ENCODE data around the gene CCDC126. TPM values are rescaled to one million over a fixed set of nuclear protein-coding genes. Genes with fewer than 3 reads are reported as not detected.
A peak's percentile ranks its signal among the peaks of the same experiment; 100 is the strongest.
"Not testable (repeated sequence)": the region's sequence is repeated elsewhere in the genome, so short reads cannot be mapped to it uniquely, and the experiment has no call there.

The CCDC126 gene
- total RNA-seq, 4 donors from 2014 or later = 6.3 to 13.7 (median 7.6) TPM

DNA sequence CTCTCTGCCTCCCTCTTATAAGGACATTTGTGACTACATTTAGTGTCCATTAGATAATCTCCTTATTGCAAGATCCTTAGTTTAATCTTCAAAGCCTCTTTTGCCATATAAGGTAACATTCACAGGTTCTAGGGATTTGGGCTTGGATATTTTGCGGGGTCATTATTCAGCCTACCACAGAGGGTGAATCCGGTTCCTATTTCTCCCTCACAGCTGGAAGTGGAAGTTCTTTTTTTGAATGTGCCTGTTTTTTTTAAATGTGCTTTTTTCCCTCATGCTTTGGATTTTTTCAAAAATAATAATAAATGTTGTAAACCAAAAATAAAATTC is 65.8 kb downstream of the CCDC126 start:
- intact Hi-C loops (cut with DNase I) = no loop called here
- no peaks in the 10 kb centered on the region for H3K36me3 ChIP-seq
- DNase-seq = no peak
- WGBS, 2 donors = 71 to 92% methylated on average over 2 of the region's 2 CpGs
- H3K27me3 ChIP-seq = no peaks in the 10 kb centered on the region
- H3K9me3 ChIP-seq = peaks cover 0 to 18% (median 11%) of the 10 kb centered on the region in 3 donors
- H3K4me1 ChIP-seq = no peaks in the 10 kb centered on the region
- H3K4me3 ChIP-seq = no peak overlapping the region
- TF ChIP-seq, protein P1, sequence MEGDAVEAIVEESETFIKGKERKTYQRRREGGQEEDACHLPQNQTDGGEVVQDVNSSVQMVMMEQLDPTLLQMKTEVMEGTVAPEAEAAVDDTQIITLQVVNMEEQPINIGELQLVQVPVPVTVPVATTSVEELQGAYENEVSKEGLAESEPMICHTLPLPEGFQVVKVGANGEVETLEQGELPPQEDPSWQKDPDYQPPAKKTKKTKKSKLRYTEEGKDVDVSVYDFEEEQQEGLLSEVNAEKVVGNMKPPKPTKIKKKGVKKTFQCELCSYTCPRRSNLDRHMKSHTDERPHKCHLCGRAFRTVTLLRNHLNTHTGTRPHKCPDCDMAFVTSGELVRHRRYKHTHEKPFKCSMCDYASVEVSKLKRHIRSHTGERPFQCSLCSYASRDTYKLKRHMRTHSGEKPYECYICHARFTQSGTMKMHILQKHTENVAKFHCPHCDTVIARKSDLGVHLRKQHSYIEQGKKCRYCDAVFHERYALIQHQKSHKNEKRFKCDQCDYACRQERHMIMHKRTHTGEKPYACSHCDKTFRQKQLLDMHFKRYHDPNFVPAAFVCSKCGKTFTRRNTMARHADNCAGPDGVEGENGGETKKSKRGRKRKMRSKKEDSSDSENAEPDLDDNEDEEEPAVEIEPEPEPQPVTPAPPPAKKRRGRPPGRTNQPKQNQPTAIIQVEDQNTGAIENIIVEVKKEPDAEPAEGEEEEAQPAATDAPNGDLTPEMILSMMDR (IDR thresholded peaks at IDR 0.05) = no peak
- no peak for TF ChIP-seq POLR2A (IDR thresholded peaks at IDR 0.05)
- H3K27ac ChIP-seq = no peak overlapping the region

DNA sequence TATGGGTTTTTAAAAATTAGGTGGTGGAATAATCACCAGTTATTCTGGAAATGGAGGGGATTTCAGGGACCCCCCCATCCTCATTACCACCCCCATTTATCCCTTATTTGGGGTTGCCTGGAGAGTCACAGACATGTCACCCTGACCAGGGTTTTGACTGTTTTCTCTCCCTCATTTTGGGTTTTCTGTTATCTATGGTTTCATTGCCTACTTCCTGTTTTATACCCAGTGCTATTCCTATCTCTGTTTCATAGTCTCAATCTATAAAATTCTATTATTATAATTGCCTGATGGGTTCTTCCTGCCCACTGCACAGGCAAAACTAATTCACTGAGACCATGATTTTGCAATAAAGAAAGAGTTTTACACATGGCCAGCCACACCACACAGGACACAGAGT is 66.9 kb downstream of the CCDC126 start:
- Histone ChIP-seq H3K36me3 (no peaks in the 10 kb centered on the region), H3K4me3 (no peak overlapping the region), H3K27me3 (no peaks in the 10 kb centered on the region), H3K9me3 (peaks cover 0 to 10% (median 3%) of the 10 kb centered on the region in 3 donors), H3K4me1 (no peaks in the 10 kb centered on the region), H3K27ac (no peak overlapping the region)
- intact Hi-C loops (cut with DNase I) = no loop called here
- DNase-seq = no peak
- TF ChIP-seq, protein P1 (IDR thresholded peaks at IDR 0.05) = no peak
- TF ChIP-seq POLR2A (IDR thresholded peaks at IDR 0.05) = no peak

DNA sequence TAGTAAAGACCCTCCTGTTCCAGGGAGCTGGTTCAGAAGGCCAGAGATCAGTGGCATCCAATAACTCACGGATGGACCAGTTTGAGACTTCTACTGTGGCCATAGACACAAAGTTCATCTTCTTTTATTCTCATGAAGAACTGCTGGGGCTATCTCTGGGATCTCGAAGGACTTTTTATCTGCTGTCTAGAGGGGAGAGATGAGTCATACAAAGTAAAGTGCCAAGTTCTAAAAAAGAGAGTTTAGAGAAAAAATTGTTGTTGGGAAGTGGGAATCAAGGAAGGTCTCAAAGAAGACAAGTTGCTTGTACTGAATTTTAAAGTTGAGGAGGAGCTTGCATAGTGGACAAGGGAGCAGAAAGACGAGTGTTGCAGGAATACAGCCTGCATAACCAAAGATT is 74.9 kb downstream of the CCDC126 start:
- no peak for TF ChIP-seq POLR2A (IDR thresholded peaks at IDR 0.05)
- TF ChIP-seq, protein P1 (IDR thresholded peaks at IDR 0.05) = no peak
- intact Hi-C loops (cut with DNase I) = no loop called here
- Histone ChIP-seq H3K36me3 (no peaks in the 10 kb centered on the region), H3K27ac (no peak overlapping the region), H3K4me3 (no peak overlapping the region), H3K4me1 (no peaks in the 10 kb centered on the region), H3K27me3 (no peaks in the 10 kb centered on the region), H3K9me3 (no peaks in the 10 kb centered on the region)
- WGBS, 2 donors = 79 to 82% methylated on average over 3 of the region's 3 CpGs
- no peak for DNase-seq

DNA sequence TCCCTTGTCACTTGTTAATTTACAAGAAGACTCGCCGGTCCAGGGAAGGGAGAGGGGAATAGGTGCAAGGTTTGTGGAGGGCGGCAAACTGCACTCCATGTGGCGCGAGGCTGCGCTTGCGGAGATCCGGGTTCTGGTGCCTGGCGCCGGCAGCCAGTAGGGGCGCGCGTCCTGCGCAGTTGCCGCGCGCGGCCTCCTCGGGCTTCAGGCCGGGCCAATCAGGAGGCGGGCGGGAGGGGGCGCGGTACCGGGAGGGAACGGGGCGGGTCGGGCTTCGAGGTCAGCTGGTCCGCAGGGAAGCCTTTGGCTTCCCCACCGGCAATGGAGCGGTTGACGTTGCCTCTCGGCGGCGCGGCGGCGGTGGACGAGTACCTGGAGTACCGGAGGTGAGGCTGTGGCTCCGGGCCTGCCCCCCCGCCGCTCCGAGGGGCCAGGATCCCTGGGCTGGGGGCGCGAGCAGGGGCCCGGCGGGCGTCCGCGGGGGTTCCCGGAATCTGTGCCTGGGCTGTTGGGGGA is 82.8 kb downstream of the CCDC126 start, which contains the start of gene FAM221A:
TSS of gene FAM221A (plus strand) at position 302 of the 516 bp plus-strand sequence. CDS start at position 322, 20 bp downstream.
- Histone ChIP-seq H3K4me1 (peaks cover 3 to 25% (median 5%) of the 10 kb centered on the region in 3 donors), H3K27me3 (no peaks in the 10 kb centered on the region), H3K36me3 (no peaks in the 10 kb centered on the region), H3K4me3 (peak within 1 kb of the TSS; percentile 62 to 88 (median 69)), H3K9me3 (no peaks in the 10 kb centered on the region), H3K27ac (peak within 1 kb of the TSS; percentile 78 to 92 (median 88))
- TF ChIP-seq, protein P1 (IDR thresholded peaks at IDR 0.05) = peak; percentile 45 to 84 (median 80)
- TF ChIP-seq POLR2A (IDR thresholded peaks at IDR 0.05) = peak in 1 of 4 donors; percentile 19
- intact Hi-C loops (cut with DNase I) = loop anchor here (10.0 kb wide), 1 partner anchor 85 kb away; the partner anchor contains the start of gene CCDC126
- peak; percentile 36 for DNase-seq
- WGBS, 2 donors = 0 to 2% methylated on average over 8 to 13 of the region's 53 CpGs

DNA sequence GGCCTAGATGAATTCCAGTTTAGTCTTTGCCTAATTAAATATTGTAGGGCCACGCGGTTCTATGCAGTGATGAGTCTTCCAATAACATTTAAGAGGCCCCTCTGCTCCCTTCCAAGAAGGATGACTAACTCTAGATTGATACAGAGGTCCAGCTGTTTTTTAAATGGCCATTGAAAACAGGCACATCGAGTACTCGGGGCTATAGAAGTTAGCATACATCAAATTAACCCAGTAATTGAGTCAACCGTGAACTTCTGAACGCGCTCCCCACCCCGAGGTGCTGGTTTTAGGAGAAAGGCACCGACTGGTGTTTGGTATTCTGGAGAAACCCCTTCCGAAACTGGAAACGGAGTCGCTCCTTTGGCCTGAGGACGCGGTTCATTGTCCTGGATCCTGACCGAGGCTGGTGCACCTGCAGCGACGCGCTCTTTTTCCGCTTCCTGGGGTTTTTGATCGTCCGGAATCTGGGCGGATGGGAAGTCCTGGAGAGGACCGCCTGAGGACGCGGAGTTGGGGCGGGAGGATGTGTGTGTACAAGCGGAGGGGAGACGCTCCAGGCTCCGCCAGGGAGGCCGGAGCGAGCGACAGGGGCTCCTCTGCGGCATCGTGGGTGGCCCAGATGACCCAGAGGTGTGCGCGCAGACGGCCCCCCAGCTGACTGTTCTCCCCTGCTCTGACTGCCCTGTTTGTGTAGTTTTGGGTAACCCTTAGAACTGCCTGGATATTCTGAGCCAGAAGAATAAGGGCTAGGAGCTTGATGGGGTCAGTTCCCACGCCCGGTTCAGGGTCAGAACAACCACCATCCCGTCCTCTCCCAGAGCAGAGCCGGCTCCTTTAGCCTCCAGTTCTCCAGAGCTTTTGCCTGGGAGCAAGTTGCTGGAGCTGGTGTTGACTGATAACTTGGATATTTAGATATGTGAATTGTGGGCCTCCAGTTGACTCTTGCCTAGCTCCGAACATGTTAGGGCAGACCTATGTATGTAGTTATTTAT is 83.5 kb downstream of the CCDC126 start:
- Histone ChIP-seq H3K4me1 (peaks cover 3 to 32% (median 5%) of the 10 kb centered on the region in 3 donors), H3K27ac (peak overlapping the region; percentile 78 to 92 (median 88)), H3K4me3 (peak overlapping the region; percentile 62 to 88 (median 69)), H3K36me3 (no peaks in the 10 kb centered on the region), H3K27me3 (no peaks in the 10 kb centered on the region), H3K9me3 (no peaks in the 10 kb centered on the region)
- DNase-seq = no peak
- 14 to 16% methylated on average over 10 to 17 of the region's 42 CpGs for WGBS, 2 donors
- intact Hi-C loops (cut with DNase I) = loop anchor here (10.0 kb wide), 1 partner anchor 86 kb away; the partner anchor contains the start of gene CCDC126
- peak in 1 of 4 donors; percentile 9 for TF ChIP-seq POLR2A (IDR thresholded peaks at IDR 0.05)
- TF ChIP-seq, protein P1 (IDR thresholded peaks at IDR 0.05) = no peak

DNA sequence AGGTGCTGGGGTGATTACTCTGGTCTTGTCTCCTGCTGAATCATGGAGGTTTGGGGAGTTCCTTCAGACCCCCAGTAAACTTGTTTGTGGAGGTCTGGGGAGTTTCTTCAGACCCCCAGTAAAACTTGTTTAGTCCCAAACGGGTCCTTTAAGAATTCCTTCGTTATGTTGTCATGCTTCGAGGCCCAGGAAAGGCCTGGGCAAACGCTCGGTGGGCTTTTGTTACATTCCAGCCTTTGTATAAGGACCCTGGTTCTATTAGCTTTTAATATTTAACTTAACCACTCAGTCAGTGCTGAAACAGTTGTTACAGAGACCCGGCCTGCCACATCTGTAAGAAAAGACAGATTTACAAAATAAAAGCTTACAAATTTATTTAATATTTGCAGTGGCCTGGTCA is 86.9 kb downstream of the CCDC126 start:
- Histone ChIP-seq H3K4me1 (peaks cover 3 to 40% (median 5%) of the 10 kb centered on the region in 3 donors), H3K36me3 (peaks cover 0 to 11% (median 0%) of the 10 kb centered on the region in 3 donors)
- not testable (repeated sequence) for H3K4me3 ChIP-seq, H3K9me3 ChIP-seq, H3K27me3 ChIP-seq, H3K27ac ChIP-seq, DNase-seq
- WGBS, 2 donors = 79 to 87% methylated on average over 3 to 6 of the region's 6 CpGs
- intact Hi-C loops (cut with DNase I) = loop anchor here (10.0 kb wide), 1 partner anchor 89 kb away; the partner anchor contains the start of gene CCDC126
